Measurements from ENCODE around the gene ATG13.

Gene ATG13

DNA sequence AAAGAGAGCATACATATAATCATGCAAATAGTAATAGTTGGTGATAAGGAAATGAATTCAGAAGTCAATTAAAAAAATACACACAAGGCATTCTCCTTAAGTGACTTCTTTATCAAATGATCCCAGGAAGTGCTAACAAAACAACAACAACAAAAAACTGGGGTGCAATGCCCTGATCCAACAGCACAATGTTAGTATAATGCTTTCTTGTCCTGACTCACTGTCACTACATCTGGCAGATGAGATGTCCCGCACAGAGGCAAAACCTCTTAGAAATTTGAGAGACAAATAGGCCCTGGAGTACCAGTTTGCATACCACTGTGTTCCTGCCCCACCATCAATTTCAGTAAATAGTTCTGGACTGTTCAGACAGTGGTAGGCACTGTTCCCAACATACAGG, 12.6 kb upstream of the ATG13 start:
- H3K4me3 ChIP-seq (ENCODE audit: low read depth in 1 of 2, low read length in 2 of 2) = no peak overlapping the region
- H3K9ac ChIP-seq (ENCODE audit: low read depth in 1 of 2, low read length in 2 of 2) = no peak overlapping the region
- no peaks in the 10 kb centered on the region for H3K4me1 ChIP-seq (ENCODE audit: control insufficient read depth in 1 of 2, insufficient read depth in 2 of 2, low read length in 2 of 2)
- peaks cover 0 to 6% of the 10 kb centered on the region in 2 donors for H3K36me3 ChIP-seq (ENCODE audit: control insufficient read depth in 1 of 2, insufficient read depth in 2 of 2, low read length in 2 of 2)
- no peak overlapping the region for H3K27ac ChIP-seq (ENCODE audit: low read depth, low read length)
- H3K9me3 ChIP-seq (ENCODE audit: control insufficient read depth in 1 of 2, low read length in 2 of 2) = no peaks in the 10 kb centered on the region
- H3K27me3 ChIP-seq (ENCODE audit: control insufficient read depth in 1 of 2, insufficient read depth in 2 of 2, low read length in 2 of 2) = no peaks in the 10 kb centered on the region

DNA sequence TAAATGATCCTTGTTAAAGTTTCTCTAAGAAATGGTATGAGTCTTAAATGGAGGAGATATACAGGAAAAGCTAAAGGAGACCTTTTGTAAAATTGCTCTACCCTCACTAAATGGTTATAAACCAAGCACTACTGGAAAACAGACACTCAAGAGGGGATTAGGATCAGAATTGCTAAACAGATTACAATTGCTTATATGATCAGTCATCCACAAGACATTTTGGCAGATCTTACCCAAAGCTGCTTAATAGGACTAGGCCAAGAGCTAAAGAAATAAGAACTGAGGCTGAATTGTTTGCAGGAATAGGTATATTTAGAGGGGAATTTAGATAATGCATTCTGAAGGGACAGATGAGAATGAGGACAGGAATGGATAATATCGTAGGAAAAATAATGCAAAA, 9.8 kb upstream of the ATG13 start:
- H3K36me3 ChIP-seq (ENCODE audit: control insufficient read depth in 1 of 2, insufficient read depth in 2 of 2, low read length in 2 of 2) = peaks cover 0 to 6% of the 10 kb centered on the region in 2 donors
- H3K4me1 ChIP-seq (ENCODE audit: control insufficient read depth in 1 of 2, insufficient read depth in 2 of 2, low read length in 2 of 2) = peaks cover 8 to 10% of the 10 kb centered on the region in 2 donors
- H3K9me3 ChIP-seq (ENCODE audit: control insufficient read depth in 1 of 2, low read length in 2 of 2) = no peaks in the 10 kb centered on the region
- no peaks in the 10 kb centered on the region for H3K27me3 ChIP-seq (ENCODE audit: control insufficient read depth in 1 of 2, insufficient read depth in 2 of 2, low read length in 2 of 2)
- H3K27ac ChIP-seq (ENCODE audit: low read depth, low read length) = no peak overlapping the region
- no peak overlapping the region for H3K9ac ChIP-seq (ENCODE audit: low read depth in 1 of 2, low read length in 2 of 2)
- no peak overlapping the region for H3K4me3 ChIP-seq (ENCODE audit: low read depth in 1 of 2, low read length in 2 of 2)

DNA sequence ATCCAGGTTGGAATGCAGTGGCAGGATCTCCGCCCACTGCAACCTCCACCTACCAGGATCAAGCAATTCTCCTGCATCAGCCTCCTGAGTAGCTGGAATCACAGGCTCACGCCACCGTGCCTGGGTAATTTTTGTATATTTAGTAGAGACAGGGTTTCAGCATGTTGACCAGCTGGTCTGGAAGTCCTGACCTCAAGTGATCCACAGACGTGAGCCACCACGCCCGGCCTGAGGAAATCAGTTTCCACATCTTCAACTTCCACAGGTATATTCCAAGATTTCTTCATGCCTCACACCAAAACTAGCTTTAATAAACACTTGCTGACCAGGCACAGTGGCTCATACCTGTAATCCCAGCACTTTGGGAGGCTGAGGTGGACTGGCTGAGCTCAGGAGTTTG, 8.0 kb upstream of the ATG13 start:
- H3K4me3 ChIP-seq (ENCODE audit: low read depth in 1 of 2, low read length in 2 of 2) = no peak overlapping the region
- H3K9me3 ChIP-seq (ENCODE audit: control insufficient read depth in 1 of 2, low read length in 2 of 2) = no peaks in the 10 kb centered on the region
- no peaks in the 10 kb centered on the region for H3K27me3 ChIP-seq (ENCODE audit: control insufficient read depth in 1 of 2, insufficient read depth in 2 of 2, low read length in 2 of 2)
- H3K27ac ChIP-seq (ENCODE audit: low read depth, low read length) = no peak overlapping the region
- no peaks in the 10 kb centered on the region for H3K36me3 ChIP-seq (ENCODE audit: control insufficient read depth in 1 of 2, insufficient read depth in 2 of 2, low read length in 2 of 2)
- peaks cover 8 to 10% of the 10 kb centered on the region in 2 donors for H3K4me1 ChIP-seq (ENCODE audit: control insufficient read depth in 1 of 2, insufficient read depth in 2 of 2, low read length in 2 of 2)
- H3K9ac ChIP-seq (ENCODE audit: low read depth in 1 of 2, low read length in 2 of 2) = no peak overlapping the region

DNA sequence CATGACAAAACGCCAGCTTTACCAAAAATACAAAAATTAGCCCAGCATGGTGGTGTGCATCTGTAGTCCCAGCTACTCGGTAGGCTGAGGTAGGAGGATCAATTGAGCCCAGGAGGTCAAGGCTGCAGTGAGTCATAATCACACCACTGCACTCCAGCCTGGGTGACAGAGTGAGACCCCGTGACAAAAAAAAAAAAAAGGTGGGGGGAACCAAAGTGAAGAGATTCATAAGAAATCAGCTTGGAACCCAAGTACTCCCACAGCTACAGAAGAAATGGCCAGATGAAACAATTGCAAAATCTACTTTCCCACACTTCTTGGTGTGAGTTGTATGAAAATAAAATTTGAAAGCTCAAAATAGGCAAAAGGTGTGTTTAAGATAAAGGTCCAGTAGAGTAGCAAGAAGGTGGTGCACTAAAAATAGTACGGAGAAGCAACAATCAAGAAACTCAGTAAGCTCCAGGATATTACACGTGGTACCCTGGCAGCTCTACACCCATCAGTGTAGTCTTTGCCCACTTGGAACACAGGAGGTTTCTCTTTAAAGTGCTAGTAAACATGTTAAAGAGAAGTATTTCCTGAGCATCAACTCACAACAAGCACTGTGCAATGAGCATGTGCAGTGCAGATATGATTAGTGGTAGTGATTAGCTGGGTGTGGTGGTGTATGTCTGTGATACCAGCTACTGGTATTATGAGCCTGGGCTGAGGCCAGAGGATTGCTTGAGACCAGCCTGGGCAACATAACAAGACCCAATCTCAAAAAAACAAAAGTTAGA, 5.6 kb upstream of the ATG13 start:
- no peaks in the 10 kb centered on the region for H3K27me3 ChIP-seq (ENCODE audit: control insufficient read depth in 1 of 2, insufficient read depth in 2 of 2, low read length in 2 of 2)
- no peaks in the 10 kb centered on the region for H3K36me3 ChIP-seq (ENCODE audit: control insufficient read depth in 1 of 2, insufficient read depth in 2 of 2, low read length in 2 of 2)
- H3K9ac ChIP-seq (ENCODE audit: low read depth in 1 of 2, low read length in 2 of 2) = peak overlapping the region in 1 of 2 donors; percentile 6
- no peak overlapping the region for H3K27ac ChIP-seq (ENCODE audit: low read depth, low read length)
- no peak overlapping the region for H3K4me3 ChIP-seq (ENCODE audit: low read depth in 1 of 2, low read length in 2 of 2)
- no peaks in the 10 kb centered on the region for H3K9me3 ChIP-seq (ENCODE audit: control insufficient read depth in 1 of 2, low read length in 2 of 2)
- H3K4me1 ChIP-seq (ENCODE audit: control insufficient read depth in 1 of 2, insufficient read depth in 2 of 2, low read length in 2 of 2) = peaks cover 15 to 22% of the 10 kb centered on the region in 2 donors

DNA sequence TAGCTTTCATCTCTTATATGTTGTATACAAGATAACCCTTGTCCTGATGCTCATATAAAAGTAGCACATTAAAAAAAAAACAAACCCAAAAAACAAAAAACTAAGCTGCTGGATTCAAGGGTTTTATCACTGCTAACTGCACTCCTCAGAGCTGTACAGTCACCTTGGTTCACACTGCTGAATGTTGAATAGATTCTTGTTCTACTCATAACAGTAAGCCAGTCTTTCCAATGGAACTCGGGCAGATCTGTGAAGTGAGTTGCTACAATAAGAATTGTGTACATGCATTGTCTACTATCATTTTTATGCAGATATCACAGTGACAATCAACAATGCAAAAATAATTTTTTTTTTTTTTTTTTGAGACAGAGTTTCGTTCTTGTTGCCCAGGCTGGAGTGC, 5.0 kb upstream of the ATG13 start:
- H3K27me3 ChIP-seq (ENCODE audit: control insufficient read depth in 1 of 2, insufficient read depth in 2 of 2, low read length in 2 of 2) = no peaks in the 10 kb centered on the region
- peaks cover 15 to 22% of the 10 kb centered on the region in 2 donors for H3K4me1 ChIP-seq (ENCODE audit: control insufficient read depth in 1 of 2, insufficient read depth in 2 of 2, low read length in 2 of 2)
- H3K9me3 ChIP-seq (ENCODE audit: control insufficient read depth in 1 of 2, low read length in 2 of 2) = no peaks in the 10 kb centered on the region
- H3K9ac ChIP-seq (ENCODE audit: low read depth in 1 of 2, low read length in 2 of 2) = peak overlapping the region in 1 of 2 donors; percentile 6
- H3K27ac ChIP-seq (ENCODE audit: low read depth, low read length) = no peak overlapping the region
- H3K4me3 ChIP-seq (ENCODE audit: low read depth in 1 of 2, low read length in 2 of 2) = no peak overlapping the region
- H3K36me3 ChIP-seq (ENCODE audit: control insufficient read depth in 1 of 2, insufficient read depth in 2 of 2, low read length in 2 of 2) = no peaks in the 10 kb centered on the region

DNA sequence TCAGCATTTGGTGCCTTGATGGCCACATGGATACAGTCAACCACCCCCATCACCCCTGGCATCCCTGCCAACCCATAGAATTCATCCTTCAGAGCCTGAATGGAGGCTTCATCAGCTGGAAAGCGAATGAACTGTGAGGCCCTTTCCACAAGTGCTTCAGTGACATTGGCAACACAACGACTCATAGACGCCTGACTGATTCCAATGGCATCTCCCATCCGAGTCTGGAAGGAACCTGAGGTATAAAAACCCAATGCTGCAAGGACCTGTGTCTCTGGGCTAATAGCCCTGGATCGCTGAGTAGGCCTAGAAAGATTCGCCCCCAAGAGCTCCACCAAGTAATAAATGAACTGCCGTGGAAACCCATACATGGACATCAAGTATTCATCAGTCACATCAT, 1.6 kb upstream of the ATG13 start:
- Histone ChIP-seq H3K4me1 (ENCODE audit: control insufficient read depth in 1 of 2, insufficient read depth in 2 of 2, low read length in 2 of 2) (peaks cover 28 to 34% of the 10 kb centered on the region in 2 donors), H3K36me3 (ENCODE audit: control insufficient read depth in 1 of 2, insufficient read depth in 2 of 2, low read length in 2 of 2) (no peaks in the 10 kb centered on the region), H3K4me3 (ENCODE audit: low read depth in 1 of 2, low read length in 2 of 2) (no peak overlapping the region), H3K9me3 (ENCODE audit: control insufficient read depth in 1 of 2, low read length in 2 of 2) (no peaks in the 10 kb centered on the region), H3K27me3 (ENCODE audit: control insufficient read depth in 1 of 2, insufficient read depth in 2 of 2, low read length in 2 of 2) (no peaks in the 10 kb centered on the region), H3K27ac (ENCODE audit: low read depth, low read length) (no peak overlapping the region), H3K9ac (ENCODE audit: low read depth in 1 of 2, low read length in 2 of 2) (no peak overlapping the region)

DNA sequence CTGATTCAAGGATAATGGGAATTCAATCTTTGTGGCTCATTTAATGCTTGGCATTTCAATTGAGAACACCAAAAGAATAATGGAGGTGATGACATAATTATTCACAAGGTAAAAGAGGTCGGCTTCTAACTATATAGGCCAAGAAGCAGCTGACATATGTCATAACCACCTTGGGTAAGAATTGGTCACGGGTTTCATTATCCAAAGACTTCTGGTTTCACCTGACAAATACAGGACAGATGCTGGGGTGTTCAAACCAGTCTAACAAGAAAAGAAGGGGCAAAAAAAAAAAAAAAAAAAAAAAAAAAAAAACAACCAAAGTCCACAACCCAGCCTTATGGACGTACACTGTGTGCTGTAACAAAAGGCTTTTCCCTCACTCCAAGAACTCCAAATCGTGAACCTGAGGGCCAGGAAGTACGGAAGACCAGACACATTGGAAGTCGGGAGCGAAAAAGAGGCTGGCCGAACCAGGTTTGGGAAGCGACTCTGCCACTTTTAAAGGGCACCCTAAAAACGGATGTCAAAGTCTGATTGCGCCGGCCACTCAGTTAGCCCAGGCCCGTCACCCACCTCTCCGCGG, 711 bp upstream of the ATG13 start:
- peak overlapping the region; percentile 98 for H3K27ac ChIP-seq (ENCODE audit: low read depth, low read length)
- H3K4me1 ChIP-seq (ENCODE audit: control insufficient read depth in 1 of 2, insufficient read depth in 2 of 2, low read length in 2 of 2) = peaks cover 28 to 33% of the 10 kb centered on the region in 2 donors

DNA sequence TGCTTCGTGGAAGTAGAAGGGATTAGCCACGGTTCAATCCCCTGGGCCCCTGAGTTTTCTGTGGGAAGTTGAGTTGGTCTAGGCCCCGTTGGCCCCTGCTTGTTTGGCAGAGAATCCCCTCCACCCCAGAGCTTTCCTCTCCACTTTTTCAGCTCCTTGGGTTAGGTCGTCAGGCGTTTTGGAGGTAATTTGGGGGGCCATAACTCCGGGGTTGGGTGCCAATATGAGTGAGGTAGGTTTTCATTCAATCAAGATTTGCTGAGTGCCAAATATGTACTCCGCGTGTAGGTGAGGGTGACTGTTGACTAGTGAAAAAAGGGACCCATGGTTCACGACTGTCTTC, 590 bp downstream of the ATG13 start:
- H3K9ac ChIP-seq (ENCODE audit: low read depth in 1 of 2, low read length in 2 of 2) = peak overlapping the region; percentile 91 to 99
- H3K9me3 ChIP-seq (ENCODE audit: control insufficient read depth in 1 of 2, low read length in 2 of 2) = no peaks in the 10 kb centered on the region
- H3K36me3 ChIP-seq (ENCODE audit: control insufficient read depth in 1 of 2, insufficient read depth in 2 of 2, low read length in 2 of 2) = peaks cover 0 to 13% of the 10 kb centered on the region in 2 donors
- H3K4me1 ChIP-seq (ENCODE audit: control insufficient read depth in 1 of 2, insufficient read depth in 2 of 2, low read length in 2 of 2) = peaks cover 20 to 24% of the 10 kb centered on the region in 2 donors
- H3K27ac ChIP-seq (ENCODE audit: low read depth, low read length) = peak overlapping the region; percentile 98
- no peaks in the 10 kb centered on the region for H3K27me3 ChIP-seq (ENCODE audit: control insufficient read depth in 1 of 2, insufficient read depth in 2 of 2, low read length in 2 of 2)
- H3K4me3 ChIP-seq (ENCODE audit: low read depth in 1 of 2, low read length in 2 of 2) = peak overlapping the region; percentile 88 to 96

More for the DNA sequence above, 711 bp upstream of the ATG13 start:
- peak overlapping the region; percentile 88 to 96 for H3K4me3 ChIP-seq (ENCODE audit: low read depth in 1 of 2, low read length in 2 of 2)
- peaks cover 0 to 6% of the 10 kb centered on the region in 2 donors for H3K36me3 ChIP-seq (ENCODE audit: control insufficient read depth in 1 of 2, insufficient read depth in 2 of 2, low read length in 2 of 2)
- H3K9ac ChIP-seq (ENCODE audit: low read depth in 1 of 2, low read length in 2 of 2) = peak overlapping the region; percentile 69 to 99
- H3K9me3 ChIP-seq (ENCODE audit: control insufficient read depth in 1 of 2, low read length in 2 of 2) = no peaks in the 10 kb centered on the region
- H3K27me3 ChIP-seq (ENCODE audit: control insufficient read depth in 1 of 2, insufficient read depth in 2 of 2, low read length in 2 of 2) = no peaks in the 10 kb centered on the region

DNA sequence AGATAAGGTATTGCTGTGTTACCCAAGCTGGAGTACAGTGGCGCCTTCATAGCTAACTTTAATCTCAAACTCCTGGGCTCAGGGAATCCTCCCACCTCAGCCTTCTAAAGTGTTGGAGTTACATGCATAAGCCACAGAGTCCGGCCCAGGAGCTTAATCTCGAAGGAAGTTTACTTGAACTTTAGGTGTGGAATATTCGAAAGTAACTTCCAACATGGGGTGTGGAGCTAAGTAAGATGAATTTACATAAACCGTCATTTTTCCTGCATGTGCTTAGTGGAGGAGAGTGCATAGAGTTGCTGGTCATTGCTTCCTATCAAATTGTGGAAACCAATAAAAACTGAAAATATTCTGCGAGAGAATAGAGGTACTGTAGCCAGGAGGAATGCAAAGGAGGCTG, 1.5 kb downstream of the ATG13 start:
- Histone ChIP-seq H3K9ac (ENCODE audit: low read depth in 1 of 2, low read length in 2 of 2) (no peak overlapping the region), H3K27ac (ENCODE audit: low read depth, low read length) (no peak overlapping the region), H3K4me1 (ENCODE audit: control insufficient read depth in 1 of 2, insufficient read depth in 2 of 2, low read length in 2 of 2) (peaks cover 20 to 24% of the 10 kb centered on the region in 2 donors), H3K9me3 (ENCODE audit: control insufficient read depth in 1 of 2, low read length in 2 of 2) (no peaks in the 10 kb centered on the region), H3K4me3 (ENCODE audit: low read depth in 1 of 2, low read length in 2 of 2) (peak overlapping the region; percentile 51 to 88), H3K27me3 (ENCODE audit: control insufficient read depth in 1 of 2, insufficient read depth in 2 of 2, low read length in 2 of 2) (no peaks in the 10 kb centered on the region), H3K36me3 (ENCODE audit: control insufficient read depth in 1 of 2, insufficient read depth in 2 of 2, low read length in 2 of 2) (peaks cover 0 to 15% of the 10 kb centered on the region in 2 donors)

DNA sequence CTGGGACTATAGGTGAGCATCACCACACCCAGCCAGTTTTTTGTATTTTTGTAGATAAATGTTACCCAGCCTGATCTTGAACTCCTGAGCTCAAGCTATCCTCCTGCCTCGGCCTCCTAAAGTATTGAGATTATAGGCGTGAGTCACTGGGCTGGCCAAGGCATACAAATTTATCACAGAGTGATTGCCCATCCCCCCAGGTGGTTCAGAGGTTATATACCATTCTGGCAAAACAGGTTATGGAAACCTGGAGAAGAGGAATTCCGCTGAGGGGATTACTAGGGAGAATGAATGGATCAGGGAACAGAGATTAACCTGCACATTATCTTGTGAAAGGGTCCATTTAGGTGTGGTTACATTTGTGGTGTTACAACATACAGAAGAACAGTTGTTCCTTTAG, 8.1 kb downstream of the ATG13 start:
- no peaks in the 10 kb centered on the region for H3K9me3 ChIP-seq (ENCODE audit: control insufficient read depth in 1 of 2, low read length in 2 of 2)
- H3K27ac ChIP-seq (ENCODE audit: low read depth, low read length) = no peak overlapping the region
- no peak overlapping the region for H3K4me3 ChIP-seq (ENCODE audit: low read depth in 1 of 2, low read length in 2 of 2)
- H3K36me3 ChIP-seq (ENCODE audit: control insufficient read depth in 1 of 2, insufficient read depth in 2 of 2, low read length in 2 of 2) = peaks cover 10 to 39% of the 10 kb centered on the region in 2 donors
- no peaks in the 10 kb centered on the region for H3K27me3 ChIP-seq (ENCODE audit: control insufficient read depth in 1 of 2, insufficient read depth in 2 of 2, low read length in 2 of 2)
- H3K9ac ChIP-seq (ENCODE audit: low read depth in 1 of 2, low read length in 2 of 2) = no peak overlapping the region
- H3K4me1 ChIP-seq (ENCODE audit: control insufficient read depth in 1 of 2, insufficient read depth in 2 of 2, low read length in 2 of 2) = peaks cover 4% of the 10 kb centered on the region in 2 donors

All from duodenal mucosa (tissue), 2 donors.